Gastrocnemius medialis (tissue), 4 donors: ENCODE results near the gene ZMYM4.

ENCODE experiments used
- POLR2A ChIP-seq, 2 donors: fragments of 450-650 bp; IDR thresholded peaks; one replicate each; pipeline ENCODE4 v1.6.1; 2017; ENCODE audit warnings: antibody characterized with exemption in 2 of 2, mild to moderate bottlenecking in 2 of 2, moderate library complexity in 2 of 2
- TF ChIP-seq, protein P1 (sequence below), 5 experiments: fragments of 450-650 bp in 3 of 5; fragments of 200-600 bp in 2 of 5; sonication (generic) in 2 of 5; IDR thresholded peaks in 4 of 5; conservative IDR thresholded peaks in 1 of 5; 1 replicate in 4 of 5; 2 replicates in 1 of 5; pipeline ENCODE4 v1.5.1; 2016 to 2019; ENCODE audit warnings: antibody characterized with exemption in 5 of 5, mild to moderate bottlenecking in 3 of 5, moderate library complexity in 3 of 5

DNA sequence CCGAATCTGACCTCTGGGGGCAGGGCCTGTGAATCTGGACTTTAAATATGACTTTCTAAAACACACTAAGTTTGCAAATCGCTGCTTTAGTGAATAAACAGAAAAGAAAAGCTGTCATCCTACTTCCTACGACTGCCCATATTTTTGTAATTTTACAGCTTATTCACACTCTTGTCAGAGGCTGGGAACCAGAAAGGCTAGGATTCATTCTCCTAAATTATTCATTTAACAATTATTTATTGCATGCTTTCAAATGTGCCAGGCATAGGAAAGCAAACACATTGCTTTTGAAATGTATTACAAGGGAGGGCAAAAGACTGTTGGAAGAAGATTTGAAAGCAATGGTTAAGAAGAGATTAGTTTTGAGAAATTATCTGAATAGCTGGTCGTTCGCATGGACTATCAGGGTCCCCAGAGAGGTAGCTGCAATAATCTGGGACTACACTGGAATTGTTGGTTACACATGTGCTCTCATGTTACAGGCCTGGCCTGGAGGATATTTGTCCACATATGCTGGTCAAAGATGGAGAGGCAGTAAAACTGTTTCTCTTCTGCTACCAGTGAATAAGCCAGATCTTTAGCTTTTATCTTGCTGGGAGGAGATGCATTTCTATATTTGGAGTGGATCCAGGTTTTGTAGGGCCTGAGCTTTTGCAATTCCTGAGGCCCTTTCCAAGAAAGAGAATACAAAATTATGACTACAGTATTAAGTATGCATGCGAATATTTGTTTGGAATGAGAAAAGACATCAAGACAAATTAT, 46.0 kb upstream of the ZMYM4 start:
- TF ChIP-seq POLR2A (IDR thresholded peaks at IDR 0.05): no peak
- TF ChIP-seq, protein P1, sequence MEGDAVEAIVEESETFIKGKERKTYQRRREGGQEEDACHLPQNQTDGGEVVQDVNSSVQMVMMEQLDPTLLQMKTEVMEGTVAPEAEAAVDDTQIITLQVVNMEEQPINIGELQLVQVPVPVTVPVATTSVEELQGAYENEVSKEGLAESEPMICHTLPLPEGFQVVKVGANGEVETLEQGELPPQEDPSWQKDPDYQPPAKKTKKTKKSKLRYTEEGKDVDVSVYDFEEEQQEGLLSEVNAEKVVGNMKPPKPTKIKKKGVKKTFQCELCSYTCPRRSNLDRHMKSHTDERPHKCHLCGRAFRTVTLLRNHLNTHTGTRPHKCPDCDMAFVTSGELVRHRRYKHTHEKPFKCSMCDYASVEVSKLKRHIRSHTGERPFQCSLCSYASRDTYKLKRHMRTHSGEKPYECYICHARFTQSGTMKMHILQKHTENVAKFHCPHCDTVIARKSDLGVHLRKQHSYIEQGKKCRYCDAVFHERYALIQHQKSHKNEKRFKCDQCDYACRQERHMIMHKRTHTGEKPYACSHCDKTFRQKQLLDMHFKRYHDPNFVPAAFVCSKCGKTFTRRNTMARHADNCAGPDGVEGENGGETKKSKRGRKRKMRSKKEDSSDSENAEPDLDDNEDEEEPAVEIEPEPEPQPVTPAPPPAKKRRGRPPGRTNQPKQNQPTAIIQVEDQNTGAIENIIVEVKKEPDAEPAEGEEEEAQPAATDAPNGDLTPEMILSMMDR (IDR thresholded peaks at IDR 0.05 in 4 of 5, conservative IDR thresholded peaks at IDR 0.05 in 1 of 5): no peak
